Stomach (tissue), 4 donors: ENCODE results near the gene PHACTR4.
"Not testable (repeated sequence)": the region's sequence is repeated elsewhere in the genome, so short reads cannot be mapped to it uniquely, and the experiment has no call there.

Experiments
- CTCF ChIP-seq, 7 experiments: fragments of 450-650 bp in 4 of 7; fragments of 200-600 bp in 3 of 7; sonication (generic) in 3 of 7; IDR thresholded peaks; one replicate each; pipeline ENCODE4 v1.5.1; 2016 to 2019; ENCODE audit warnings: antibody characterized with exemption in 7 of 7, control low read depth in 2 of 7, mild to moderate bottlenecking in 1 of 7
- EP300 ChIP-seq: sonication (generic); formaldehyde crosslinking; IDR thresholded peaks from one replicate; pipeline ENCODE4 v1.6.1; 2017; ENCODE audit warnings: antibody characterized with exemption
- POLR2A ChIP-seq, 4 donors: fragments of 450-650 bp; IDR thresholded peaks; one replicate each; pipeline ENCODE4 v1.6.1; 2016; ENCODE audit warnings: antibody characterized with exemption in 4 of 4, control low read depth in 2 of 4, mild to moderate bottlenecking in 1 of 4, moderate library complexity in 1 of 4
- POLR2AphosphoS5 ChIP-seq, 3 donors: sonication (generic); formaldehyde crosslinking; IDR thresholded peaks; one replicate each; pipeline ENCODE4 v1.6.1; 2016; ENCODE audit warnings: antibody characterized with exemption in 3 of 3

DNA sequence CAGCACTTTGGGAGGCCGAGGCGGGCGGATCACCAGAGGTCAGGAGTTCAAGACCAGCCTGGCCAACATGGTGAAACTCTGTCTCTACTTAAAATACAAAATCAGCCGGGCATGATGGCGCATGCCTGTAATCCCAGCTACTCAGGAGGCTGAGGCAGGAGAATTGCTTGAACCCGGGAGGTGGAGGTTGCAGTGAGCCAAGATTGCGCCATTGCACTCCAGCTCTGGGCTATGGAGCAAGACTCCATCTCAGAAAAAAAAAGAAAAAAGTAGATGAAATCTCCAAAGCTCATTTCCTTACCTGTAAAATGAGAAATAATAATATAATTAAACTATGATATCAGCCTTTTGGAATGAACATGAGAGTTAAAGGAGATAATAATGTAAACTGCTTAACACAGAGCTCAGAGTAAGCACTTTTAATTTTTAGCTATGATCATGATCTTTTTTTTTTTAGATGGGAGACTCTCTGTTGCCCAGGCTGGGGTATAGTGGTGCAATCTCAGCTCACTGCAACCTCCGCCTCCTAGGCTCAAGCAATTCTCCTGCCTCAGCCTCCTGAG is 16.2 kb upstream of the PHACTR4 start:
- TF ChIP-seq CTCF (IDR thresholded peaks at IDR 0.05); POLR2A (IDR thresholded peaks at IDR 0.05); POLR2AphosphoS5 (IDR thresholded peaks at IDR 0.05); EP300: not testable (repeated sequence)
